Heart left ventricle (tissue), 16 donors: ENCODE data around the gene ANAPC10. TPM values are rescaled to one million over a fixed set of nuclear protein-coding genes. Genes with fewer than 3 reads are reported as not detected.
A peak's percentile ranks its signal among the peaks of the same experiment; 100 is the strongest.

Source experiments
- ATAC-seq, 4 donors: fragments of 200-7000 bp; cut with Tn5 transposase; one replicate each; pipeline ENCODE4 v1.9.1; 2020 to 2022; ENCODE audit warnings: moderate library complexity in 4 of 4, mild to moderate bottlenecking in 3 of 4, moderate number of reproducible peaks in 1 of 4
- DNase-seq, 5 donors: peaks; one replicate each; pipeline ENCODE4 v3.0.0-alpha.2; 2020
- H3K27ac ChIP-seq, 12 donors: fragments of 200-600 bp; sonication (generic) in 4 of 12; one replicate each; pipeline versions ENCODE4 v1.5.0 to v1.8.0; 2016 to 2022; ENCODE audit warnings: mild to moderate bottlenecking in 2 of 12
- H3K27me3 ChIP-seq, 9 donors: fragments of 200-600 bp; sonication (generic) in 2 of 9; one replicate each; pipeline versions ENCODE4 v1.5.1 to v1.8.0; 2016 to 2022; ENCODE audit warnings: mild to moderate bottlenecking in 3 of 9
- H3K36me3 ChIP-seq, 9 donors: fragments of 200-600 bp; sonication (generic) in 2 of 9; one replicate each; pipeline versions ENCODE4 v1.5.0 to v1.8.0; 2018 to 2022; ENCODE audit warnings: mild to moderate bottlenecking in 2 of 9
- H3K4me1 ChIP-seq, 12 donors: fragments of 200-600 bp; sonication (generic) in 4 of 12; one replicate each; pipeline versions ENCODE4 v1.5.0 to v1.8.0; 2016 to 2022; ENCODE audit warnings: mild to moderate bottlenecking in 3 of 12
- H3K4me3 ChIP-seq, 12 donors: fragments of 200-600 bp; sonication (generic) in 4 of 12; one replicate each; pipeline versions ENCODE4 v1.5.0 to v1.8.0; 2017 to 2022; ENCODE audit warnings: mild to moderate bottlenecking in 9 of 12, moderate library complexity in 4 of 12
- H3K9me3 ChIP-seq, 12 donors: fragments of 200-600 bp; sonication (generic) in 4 of 12; one replicate each; pipeline versions ENCODE4 v1.5.0 to v1.8.0; 2016 to 2022; ENCODE audit warnings: mild to moderate bottlenecking in 1 of 12
- CTCF ChIP-seq, 12 donors: fragments of 200-600 bp; sonication (generic) in 4 of 12; IDR thresholded peaks; one replicate each; pipeline versions ENCODE4 v1.5.0 to v1.8.0; 2018 to 2022; ENCODE audit warnings: antibody characterized with exemption in 12 of 12, mild to moderate bottlenecking in 5 of 12
- POLR2A ChIP-seq, 2 donors: fragments of 450-650 bp; IDR thresholded peaks; one replicate each; pipeline ENCODE4 v1.6.1; 2017; ENCODE audit warnings: antibody characterized with exemption in 2 of 2, mild to moderate bottlenecking in 2 of 2, moderate library complexity in 2 of 2
- WGBS, 4 donors: extraction: QIAGEN DNeasy Blood & Tissue Kit in 2 of 4; methylation state at CpG; one replicate each; pipeline versions ENCODE4 v1.1.5 to v1.1.7; 2013 to 2018; 5-methylcytosine and 5-hydroxymethylcytosine counted together
- intact Hi-C, 10 donors: fragments of 100-400 bp; cut with DNase I; formaldehyde crosslinking; loops; one replicate each; pipeline versions ENCODE4 v1.11.1 to v1.14.2; 2022
- polyA plus RNA-seq, 2 donors: library from polyadenylated mRNA; stranded (reverse); fragments of 200-250 nt; gene quantifications; one replicate each; pipeline ENCODE4 v1.2.3, GENCODE V29; 2013
- total RNA-seq, 9 donors: library from RNA; depleted of rRNA in 2 of 9; stranded (reverse); fragments of >200 nt in 2 of 9; fragmentation: NEBNext Ultra II Directional in 3 of 9; extraction: Animal tissue kit (Norgen Biotek cat#: 25700) in 3 of 9; gene quantifications; one replicate each; pipeline versions ENCODE4 v1.1.0 to v1.2.4, GENCODE V29; 2016 to 2023
- donor health status: ischemic (EF 13 %, LVEDD 7.1; RV severe dilation, severe dysfunction).
- donor health status: healthy with polysubstance abuse.
- donor health status: DM: no; HTN: yes; CAD: no.
- donor health status: DM: no; HTN: no; CAD: no.
- donor health status: ischemic (EF 25% LVEDD 6.9; RV normal size, moderate dysfunction).
- donor health status: ischemic (EF 25% LVEDD 5.7; RV mildly dilated, moderate dysfunction).
- donor health status: healthy.
- donor health status: DM: yes; HTN: yes; CAD: no.
- donor health status: ischemic (EF 35%, LVEDD 5.7; RV mildly dilated, moderate dysfunction).
- donor health status: nonischemic (EF 11% LVEDD 7.7; RV severe dilation, severe dysfunction).
- donor health status: DM: yes; HTN: yes; CAD: no.
- donor health status: PGD.
- donor health status: ischemic (EF 29% LVEDD 5.4; RV normal size, mild dysfunction).
- donor health status: nonischemic (EF 23%, LVEDD 6.1; RV moderate dilation, normal function).

Gene ANAPC10
- total and polyA plus RNA-seq, 11 donors, result 12.3 to 26.9 (median 13.6) TPM

- TF ChIP-seq POLR2A (IDR thresholded peaks at IDR 0.05), result no peak
- no peak overlapping the region for H3K4me3 ChIP-seq
- H3K27me3 ChIP-seq, result no peaks in the 10 kb centered on the region
- no peak overlapping the region for H3K27ac ChIP-seq
- H3K9me3 ChIP-seq, result peaks cover 0 to 16% (median 0%) of the 10 kb centered on the region in 12 donors
- DNase-seq, result no peak
- 63 to 90% (median 83%) methylated on average over 1 of the region's 1 CpG for WGBS, 4 donors
- H3K4me1 ChIP-seq, result peaks cover 0 to 4% (median 0%) of the 10 kb centered on the region in 12 donors
- peak in 1 of 4 donors; percentile 33 for ATAC-seq
- intact Hi-C loops, result no loop called here
- H3K36me3 ChIP-seq, result peaks cover 0 to 19% (median 8%) of the 10 kb centered on the region in 9 donors
Measured at GRCh38 chr4:145075742-145076468, 22.1 kb downstream of the ANAPC10 start.

GRCh38 chr4:145071560-145071959 is 26.4 kb downstream of the ANAPC10 start:
- TF ChIP-seq POLR2A (IDR thresholded peaks at IDR 0.05) (no peak), CTCF (IDR thresholded peaks at IDR 0.05) (peak in 1 of 12 donors; percentile 5)
- no peaks in the 10 kb centered on the region for H3K9me3 ChIP-seq
- no peak for ATAC-seq
- H3K4me3 ChIP-seq, result no peak overlapping the region
- intact Hi-C loops, result no loop called here
- WGBS, 4 donors, result 93 to 97% (median 96%) methylated on average over 2 of the region's 2 CpGs
- H3K27ac ChIP-seq, result no peak overlapping the region
- H3K36me3 ChIP-seq, result peaks cover 0 to 4% (median 0%) of the 10 kb centered on the region in 9 donors
- no peaks in the 10 kb centered on the region for H3K27me3 ChIP-seq
- DNase-seq, result no peak
- peaks cover 0 to 4% (median 0%) of the 10 kb centered on the region in 12 donors for H3K4me1 ChIP-seq

DNA sequence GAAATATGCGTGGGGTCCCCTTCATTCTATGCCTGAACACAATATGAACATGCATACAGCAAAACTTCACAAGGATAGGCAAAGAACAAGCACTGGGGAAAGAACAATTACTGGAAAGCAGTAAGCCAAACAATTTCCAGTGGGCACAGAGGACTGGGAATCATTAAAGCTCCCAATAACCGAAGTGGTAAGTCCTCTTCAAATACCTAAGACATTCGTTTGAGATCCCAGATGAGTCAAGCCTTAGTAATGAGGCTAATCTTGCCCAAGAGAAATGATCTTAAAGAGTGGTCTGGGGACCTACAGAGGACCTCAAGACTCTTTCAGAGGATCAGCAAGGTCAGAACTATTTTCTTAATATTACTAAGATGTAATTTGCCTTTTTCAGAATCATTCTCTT is 28.6 kb downstream of the ANAPC10 start:
- intact Hi-C loops, result loop anchor here in 4 of 10 donors (10.0 kb wide), 1 partner anchor 895 kb away; no protein-coding TSS in a partner anchor
- WGBS, 4 donors, result 85 to 91% (median 88%) methylated on average over 3 of the region's 3 CpGs

DNA sequence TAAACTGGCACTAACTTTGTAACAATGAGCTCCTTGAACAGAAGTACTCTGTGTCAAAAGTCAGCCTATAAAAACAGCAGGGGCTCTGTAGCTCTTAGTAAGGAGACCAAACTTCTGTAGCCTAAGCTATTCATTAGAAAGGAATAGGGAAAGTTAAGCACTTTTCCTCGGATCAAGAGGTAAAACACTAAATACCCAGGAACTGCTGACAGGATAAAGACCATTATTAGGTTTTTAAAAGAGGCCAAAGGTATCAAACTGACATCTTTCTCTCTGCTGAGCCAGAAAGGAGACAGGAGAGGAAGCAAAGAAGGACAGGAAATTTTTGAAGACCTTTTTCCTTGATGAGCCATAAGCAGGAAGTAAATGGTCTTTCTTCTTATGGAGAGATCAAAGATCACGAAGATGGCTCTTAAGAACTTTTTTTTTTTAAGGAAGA is 31.9 kb downstream of the ANAPC10 start:
- intact Hi-C loops, result loop anchor here in 4 of 10 donors (10.0 kb wide), 1 partner anchor 891 kb away; no protein-coding TSS in a partner anchor
- ATAC-seq, result no peak
- Histone ChIP-seq H3K9me3 (no peaks in the 10 kb centered on the region), H3K27me3 (no peaks in the 10 kb centered on the region), H3K27ac (no peak overlapping the region), H3K4me1 (peaks cover 0 to 8% (median 0%) of the 10 kb centered on the region in 12 donors), H3K36me3 (peaks cover 0 to 22% (median 0%) of the 10 kb centered on the region in 9 donors), H3K4me3 (no peak overlapping the region)
- DNase-seq, result no peak
- TF ChIP-seq POLR2A (IDR thresholded peaks at IDR 0.05) (no peak), CTCF (IDR thresholded peaks at IDR 0.05) (no peak)
- WGBS, 4 donors, result 41 to 56% (median 51%) methylated on average over 2 of the region's 2 CpGs

More for the DNA sequence above, 28.6 kb downstream of the ANAPC10 start:
- ATAC-seq (no peak), DNase-seq (no peak)
- Histone ChIP-seq H3K4me1 (peaks cover 0 to 8% (median 0%) of the 10 kb centered on the region in 12 donors), H3K27me3 (no peaks in the 10 kb centered on the region), H3K36me3 (peaks cover 0 to 4% (median 0%) of the 10 kb centered on the region in 9 donors), H3K4me3 (no peak overlapping the region), H3K9me3 (no peaks in the 10 kb centered on the region), H3K27ac (no peak overlapping the region)
- no peak for TF ChIP-seq CTCF (IDR thresholded peaks at IDR 0.05)
- no peak for TF ChIP-seq POLR2A (IDR thresholded peaks at IDR 0.05)
